Measurements from ENCODE around the gene PRR29.
A peak's percentile ranks its signal among the peaks of the same experiment; 100 is the strongest.

Gene PRR29

GRCh38 chr17:63998050-63998720, at the start of gene PRR29:
Gene PRR29, plus strand, starts transcription at chr17:63998351. Its CDS starts 14 bp downstream, at chr17:63998365.
- peak; percentile 54 for DNase-seq

- no peak for DNase-seq
Observed at GRCh38 chr17:63948521-63948920, 49.6 kb upstream of the PRR29 start.

GRCh38 chr17:63949576-63950250, 48.4 kb upstream of the PRR29 start:
- DNase-seq: no peak

- peak; percentile 14 for DNase-seq
Observed at GRCh38 chr17:63950940-63951907, 46.9 kb upstream of the PRR29 start.

- DNase-seq: no peak
Observed at GRCh38 chr17:63954402-63955063, 43.6 kb upstream of the PRR29 start.

- no peak for DNase-seq
Observed at GRCh38 chr17:63955232-63955631, 42.9 kb upstream of the PRR29 start.

GRCh38 chr17:63955791-63956190, 42.4 kb upstream of the PRR29 start:
- no peak for DNase-seq

- DNase-seq: no peak
Observed at GRCh38 chr17:63956296-63956920, 41.7 kb upstream of the PRR29 start.

- no peak for DNase-seq
Observed at GRCh38 chr17:63960006-63960405, 38.1 kb upstream of the PRR29 start.

- no peak for DNase-seq
Observed at GRCh38 chr17:63960430-63960829, 37.7 kb upstream of the PRR29 start.

- DNase-seq: peak; percentile 14
Observed at GRCh38 chr17:63961355-63962212, 36.6 kb upstream of the PRR29 start.

- DNase-seq: no peak
Observed at GRCh38 chr17:63962298-63962744, 35.8 kb upstream of the PRR29 start.

- DNase-seq: no peak
Observed at GRCh38 chr17:63963123-63963522, 35.0 kb upstream of the PRR29 start.

- no peak for DNase-seq
Observed at GRCh38 chr17:63966646-63967264, 31.4 kb upstream of the PRR29 start.

GRCh38 chr17:63967953-63968352, 30.2 kb upstream of the PRR29 start:
- DNase-seq: no peak

- DNase-seq: no peak
Observed at GRCh38 chr17:63969278-63969677, 28.9 kb upstream of the PRR29 start.

- DNase-seq: no peak
Observed at GRCh38 chr17:63972796-63973195, 25.4 kb upstream of the PRR29 start, which contains the start of gene SCN4A. Gene SCN4A, minus strand, starts transcription at chr17:63972918. Its CDS starts 77 bp downstream, at chr17:63972841.

- DNase-seq: no peak
Observed at GRCh38 chr17:63973247-63973646, 24.9 kb upstream of the PRR29 start.

GRCh38 chr17:63973930-63974593, 24.1 kb upstream of the PRR29 start:
- DNase-seq: no peak

GRCh38 chr17:63974594-63975192, 23.5 kb upstream of the PRR29 start:
- no peak for DNase-seq
